ENCODE measurements around the gene TAF3.

- TF ChIP-seq YY1 (IDR thresholded peaks at IDR 0.05; ENCODE audit: low read depth) = no peak
- TF ChIP-seq TEAD4 (IDR thresholded peaks at IDR 0.05; ENCODE audit: borderline replicate concordance, insufficient read depth) = no peak
- TF ChIP-seq CTCF (IDR thresholded peaks at IDR 0.05) = no peak
- no peak for TF ChIP-seq MAX (IDR thresholded peaks at IDR 0.05; ENCODE audit: low read depth)
- TF ChIP-seq FOXM1 (IDR thresholded peaks at IDR 0.05; ENCODE audit: low read depth) = no peak
- no peak for TF ChIP-seq RFX5 (IDR thresholded peaks at IDR 0.05; ENCODE audit: low read length)
- TF ChIP-seq EZH2phosphoT487 (IDR thresholded peaks at IDR 0.05; ENCODE audit: borderline replicate concordance, low read depth) = no peak
Observed at GRCh38 chr10:7892146-7892545, 73.8 kb downstream of the TAF3 start.
